ENCODE data around the gene RPTN.

The RPTN gene

DNA sequence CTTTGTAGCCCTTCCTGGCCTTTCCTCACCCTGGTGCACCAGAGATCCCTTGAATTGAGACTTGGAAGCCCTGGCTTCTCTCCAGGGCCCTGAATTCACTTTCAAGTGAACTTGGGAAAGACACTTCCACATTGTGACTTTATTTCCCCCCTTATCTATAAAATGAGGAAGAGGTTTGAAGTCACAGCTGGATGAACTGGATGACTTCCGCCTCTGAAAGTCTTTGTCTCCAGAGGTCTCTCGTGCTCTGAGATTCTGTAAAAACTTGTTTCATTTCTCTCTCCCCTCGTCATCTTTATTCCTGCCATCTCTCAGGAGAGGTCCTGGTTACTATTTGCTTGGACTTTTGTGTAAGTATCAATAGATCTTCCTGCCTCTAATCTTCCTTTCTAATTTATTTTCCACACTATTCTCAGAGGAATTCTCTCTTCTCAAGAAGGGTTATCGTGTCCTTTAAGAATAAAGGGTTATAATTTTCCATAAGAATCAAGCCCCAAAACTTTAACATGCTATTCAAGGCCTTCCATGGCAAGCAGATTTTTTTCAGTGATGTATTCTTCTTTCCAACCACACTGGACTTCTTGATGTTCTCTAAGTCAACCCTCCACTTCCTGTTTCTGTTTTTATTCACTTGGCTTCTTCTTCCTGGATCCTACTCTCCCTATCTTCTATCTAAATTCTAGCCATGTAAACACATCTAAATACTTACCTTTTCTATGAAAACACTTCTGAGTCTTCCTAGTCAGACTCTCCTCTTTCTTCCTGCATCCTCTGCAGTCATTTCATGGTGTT is 6.5 kb upstream of the RPTN start:
- TF ChIP-seq, protein P1, sequence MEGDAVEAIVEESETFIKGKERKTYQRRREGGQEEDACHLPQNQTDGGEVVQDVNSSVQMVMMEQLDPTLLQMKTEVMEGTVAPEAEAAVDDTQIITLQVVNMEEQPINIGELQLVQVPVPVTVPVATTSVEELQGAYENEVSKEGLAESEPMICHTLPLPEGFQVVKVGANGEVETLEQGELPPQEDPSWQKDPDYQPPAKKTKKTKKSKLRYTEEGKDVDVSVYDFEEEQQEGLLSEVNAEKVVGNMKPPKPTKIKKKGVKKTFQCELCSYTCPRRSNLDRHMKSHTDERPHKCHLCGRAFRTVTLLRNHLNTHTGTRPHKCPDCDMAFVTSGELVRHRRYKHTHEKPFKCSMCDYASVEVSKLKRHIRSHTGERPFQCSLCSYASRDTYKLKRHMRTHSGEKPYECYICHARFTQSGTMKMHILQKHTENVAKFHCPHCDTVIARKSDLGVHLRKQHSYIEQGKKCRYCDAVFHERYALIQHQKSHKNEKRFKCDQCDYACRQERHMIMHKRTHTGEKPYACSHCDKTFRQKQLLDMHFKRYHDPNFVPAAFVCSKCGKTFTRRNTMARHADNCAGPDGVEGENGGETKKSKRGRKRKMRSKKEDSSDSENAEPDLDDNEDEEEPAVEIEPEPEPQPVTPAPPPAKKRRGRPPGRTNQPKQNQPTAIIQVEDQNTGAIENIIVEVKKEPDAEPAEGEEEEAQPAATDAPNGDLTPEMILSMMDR (IDR thresholded peaks at IDR 0.05; ENCODE audit: insufficient read depth, low read depth, low read length, missing control alignments), result no peak
- DNase-seq (ENCODE audit: low read depth), result no peak
- no peak overlapping the region for H3K4me3 ChIP-seq (ENCODE audit: low read depth, low read length)

- TF ChIP-seq, protein P1 (IDR thresholded peaks at IDR 0.05; ENCODE audit: insufficient read depth, low read depth, low read length, missing control alignments), result no peak
- DNase-seq (ENCODE audit: low read depth), result no peak
- no peak overlapping the region for H3K4me3 ChIP-seq (ENCODE audit: low read depth, low read length)
These were observed 5.6 kb upstream of the RPTN start for GRCh38 chr1:152164517-152165136.

- TF ChIP-seq, protein P1 (IDR thresholded peaks at IDR 0.05; ENCODE audit: insufficient read depth, low read depth, low read length, missing control alignments), result no peak
- DNase-seq (ENCODE audit: low read depth), result no peak
- no peak overlapping the region for H3K4me3 ChIP-seq (ENCODE audit: low read depth, low read length)
These were observed 3.9 kb upstream of the RPTN start for GRCh38 chr1:152162792-152163463.

- no peak overlapping the region for H3K4me3 ChIP-seq (ENCODE audit: low read depth, low read length)
- DNase-seq (ENCODE audit: low read depth), result no peak
- TF ChIP-seq, protein P1 (IDR thresholded peaks at IDR 0.05; ENCODE audit: insufficient read depth, low read depth, low read length, missing control alignments), result no peak
These were observed 1.5 kb upstream of the RPTN start for GRCh38 chr1:152160576-152160975.

DNA sequence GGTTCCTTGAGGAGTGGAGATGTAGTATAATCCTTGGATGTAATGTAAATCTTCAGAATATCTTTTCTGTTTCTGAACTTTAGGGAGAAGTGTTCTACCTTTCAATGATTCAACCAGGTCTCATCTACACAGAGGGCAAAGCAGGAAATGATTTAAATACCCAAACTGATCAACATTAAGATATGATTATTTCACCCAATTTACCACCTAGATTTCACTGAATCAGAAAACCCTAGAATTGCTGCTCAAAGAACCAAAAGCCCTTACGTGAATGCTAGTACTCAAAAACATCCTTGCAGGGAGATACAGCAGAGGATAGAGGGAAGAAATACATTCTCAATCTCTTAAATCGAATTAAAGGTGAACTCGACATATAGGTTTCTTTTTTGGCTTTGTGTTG is 5.0 kb downstream of the RPTN start:
- DNase-seq (ENCODE audit: low read depth), result no peak
- H3K4me3 ChIP-seq (ENCODE audit: low read depth, low read length), result no peak overlapping the region
- TF ChIP-seq, protein P1 (IDR thresholded peaks at IDR 0.05; ENCODE audit: insufficient read depth, low read depth, low read length, missing control alignments), result no peak

DNA sequence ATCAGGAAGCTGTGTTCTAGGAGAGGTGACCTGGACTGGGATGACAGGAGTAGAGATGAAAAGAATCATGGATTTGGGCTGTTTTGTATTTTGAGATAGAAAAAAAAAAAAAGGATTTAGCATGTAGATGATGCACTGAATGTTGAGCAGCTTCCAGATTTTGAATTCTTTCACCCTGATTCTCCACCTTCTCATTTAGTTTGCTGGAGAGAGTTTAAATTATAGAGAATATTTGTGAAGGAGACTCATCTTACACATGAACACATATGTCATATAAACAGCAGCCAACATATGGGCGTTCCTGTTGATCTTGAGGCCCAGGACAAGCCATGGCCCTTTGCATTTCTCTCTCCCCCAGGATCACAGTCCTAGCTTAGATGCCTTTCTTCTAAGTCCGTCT is 7.4 kb downstream of the RPTN start:
- H3K4me3 ChIP-seq (ENCODE audit: low read depth, low read length), result no peak overlapping the region
- DNase-seq (ENCODE audit: low read depth), result no peak
- TF ChIP-seq, protein P1 (IDR thresholded peaks at IDR 0.05; ENCODE audit: insufficient read depth, low read depth, low read length, missing control alignments), result no peak

Data from GM12865 (cell line).